ENCODE data around the gene RNF220. TPM values are rescaled to one million over a fixed set of nuclear protein-coding genes. Genes with fewer than 3 reads are reported as not detected.
"Not testable (repeated sequence)": the region's sequence is repeated elsewhere in the genome, so short reads cannot be mapped to it uniquely, and the experiment has no call there.

RNF220 gene
- polyA plus RNA-seq, 12 donors = 36.9 to 80.5 (median 52.6) TPM; not detected in 1

GRCh38 chr1:44485229-44485933 is 80.3 kb downstream of the RNF220 start:
- DNase-seq = peak; percentile 13

GRCh38 chr1:44485934-44486460 is 80.9 kb downstream of the RNF220 start:
- no peak for DNase-seq

GRCh38 chr1:44489481-44489880 is 84.4 kb downstream of the RNF220 start:
- DNase-seq = no peak

GRCh38 chr1:44496541-44497171 is 91.6 kb downstream of the RNF220 start:
- DNase-seq = no peak

GRCh38 chr1:44497422-44498170 is 92.5 kb downstream of the RNF220 start:
- no peak for DNase-seq

GRCh38 chr1:44499306-44499705 is 94.3 kb downstream of the RNF220 start:
- DNase-seq = no peak

- DNase-seq = no peak
Measured at GRCh38 chr1:44500181-44501046, 95.4 kb downstream of the RNF220 start.

- no peak for DNase-seq
Measured at GRCh38 chr1:44501047-44501890, 96.2 kb downstream of the RNF220 start.

GRCh38 chr1:44502823-44503222 is 97.8 kb downstream of the RNF220 start:
- DNase-seq = not testable (repeated sequence)

- DNase-seq = no peak
Measured at GRCh38 chr1:44503625-44504024, 98.6 kb downstream of the RNF220 start.

- no peak for DNase-seq
Measured at GRCh38 chr1:44505210-44505993, 100.3 kb downstream of the RNF220 start.

GRCh38 chr1:44507490-44508396 is 102.7 kb downstream of the RNF220 start:
- no peak for DNase-seq

GRCh38 chr1:44508397-44508745 is 103.3 kb downstream of the RNF220 start:
- DNase-seq = no peak

GRCh38 chr1:44511363-44511762 is 106.3 kb downstream of the RNF220 start:
- DNase-seq = no peak

GRCh38 chr1:44511769-44512168 is 106.7 kb downstream of the RNF220 start:
- DNase-seq = no peak

GRCh38 chr1:44512313-44512885 is 107.3 kb downstream of the RNF220 start:
- DNase-seq = no peak

- DNase-seq = no peak
Measured at GRCh38 chr1:44513111-44513510, 108.1 kb downstream of the RNF220 start.

- DNase-seq = no peak
Measured at GRCh38 chr1:44514673-44515072, 109.6 kb downstream of the RNF220 start.
